ENCODE data around the gene GLOD5. TPM values are rescaled to one million over a fixed set of nuclear protein-coding genes. Genes with fewer than 3 reads are reported as not detected.

The GLOD5 gene
- total RNA-seq, 1 experiment from 2014 or later = not detected

- Histone ChIP-seq H3K4me3 (ENCODE audit: low read depth in 2 of 2, low read length in 2 of 2) (no peak overlapping the region), H3K27ac (ENCODE audit: low read length) (no peak overlapping the region), H3K9me3 (ENCODE audit: control insufficient read depth, insufficient read depth, low read depth, low read length) (no peaks in the 10 kb centered on the region), H3K4me1 (ENCODE audit: control insufficient read depth, insufficient read depth, low read length) (no peaks in the 10 kb centered on the region), H3K27me3 (ENCODE audit: control insufficient read depth, insufficient read depth, low read length) (no peaks in the 10 kb centered on the region), H3K36me3 (ENCODE audit: control insufficient read depth, insufficient read depth, low read length) (no peaks in the 10 kb centered on the region; the same call in 1 of the 2 replicates)
- intact Hi-C loops (cut with micrococcal nuclease; ENCODE audit: unreplicated experiment) (no loop called here), in situ Hi-C loops (cut with HindIII; ENCODE audit: low pct_unique_long_range_greater_than_20kb, low sequenced_read_pairs) (no loop called here)
- ATAC-seq = no peak
- ChIA-PET CTCF (no interaction called here), POLR2A (no interaction called here)
- no peak for DNase-seq (ENCODE audit: low read depth, low spot score)
- TF ChIP-seq TCF7L2 (IDR thresholded peaks at IDR 0.05; ENCODE audit: low read depth, low read length) (no peak), CTCF (IDR thresholded peaks at IDR 0.05) (no peak), POLR2AphosphoS5 (IDR thresholded peaks at IDR 0.05; ENCODE audit: low read depth, low read length) (no peak), SIN3A (IDR thresholded peaks at IDR 0.05; ENCODE audit: borderline replicate concordance, insufficient read depth, low read depth, low read length) (no peak)
- TF ChIP-seq, protein P1, sequence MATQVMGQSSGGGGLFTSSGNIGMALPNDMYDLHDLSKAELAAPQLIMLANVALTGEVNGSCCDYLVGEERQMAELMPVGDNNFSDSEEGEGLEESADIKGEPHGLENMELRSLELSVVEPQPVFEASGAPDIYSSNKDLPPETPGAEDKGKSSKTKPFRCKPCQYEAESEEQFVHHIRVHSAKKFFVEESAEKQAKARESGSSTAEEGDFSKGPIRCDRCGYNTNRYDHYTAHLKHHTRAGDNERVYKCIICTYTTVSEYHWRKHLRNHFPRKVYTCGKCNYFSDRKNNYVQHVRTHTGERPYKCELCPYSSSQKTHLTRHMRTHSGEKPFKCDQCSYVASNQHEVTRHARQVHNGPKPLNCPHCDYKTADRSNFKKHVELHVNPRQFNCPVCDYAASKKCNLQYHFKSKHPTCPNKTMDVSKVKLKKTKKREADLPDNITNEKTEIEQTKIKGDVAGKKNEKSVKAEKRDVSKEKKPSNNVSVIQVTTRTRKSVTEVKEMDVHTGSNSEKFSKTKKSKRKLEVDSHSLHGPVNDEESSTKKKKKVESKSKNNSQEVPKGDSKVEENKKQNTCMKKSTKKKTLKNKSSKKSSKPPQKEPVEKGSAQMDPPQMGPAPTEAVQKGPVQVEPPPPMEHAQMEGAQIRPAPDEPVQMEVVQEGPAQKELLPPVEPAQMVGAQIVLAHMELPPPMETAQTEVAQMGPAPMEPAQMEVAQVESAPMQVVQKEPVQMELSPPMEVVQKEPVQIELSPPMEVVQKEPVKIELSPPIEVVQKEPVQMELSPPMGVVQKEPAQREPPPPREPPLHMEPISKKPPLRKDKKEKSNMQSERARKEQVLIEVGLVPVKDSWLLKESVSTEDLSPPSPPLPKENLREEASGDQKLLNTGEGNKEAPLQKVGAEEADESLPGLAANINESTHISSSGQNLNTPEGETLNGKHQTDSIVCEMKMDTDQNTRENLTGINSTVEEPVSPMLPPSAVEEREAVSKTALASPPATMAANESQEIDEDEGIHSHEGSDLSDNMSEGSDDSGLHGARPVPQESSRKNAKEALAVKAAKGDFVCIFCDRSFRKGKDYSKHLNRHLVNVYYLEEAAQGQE (IDR thresholded peaks at IDR 0.05; ENCODE audit: insufficient read depth in 1 of 2, low read depth in 2 of 2, low read length in 1 of 2) = no peak
- BruUV-seq (replicated peaks) = no TSS peak
These were observed 52.1 kb downstream of the GLOD5 start for GRCh38 chrX:48813644-48814043.

DNA sequence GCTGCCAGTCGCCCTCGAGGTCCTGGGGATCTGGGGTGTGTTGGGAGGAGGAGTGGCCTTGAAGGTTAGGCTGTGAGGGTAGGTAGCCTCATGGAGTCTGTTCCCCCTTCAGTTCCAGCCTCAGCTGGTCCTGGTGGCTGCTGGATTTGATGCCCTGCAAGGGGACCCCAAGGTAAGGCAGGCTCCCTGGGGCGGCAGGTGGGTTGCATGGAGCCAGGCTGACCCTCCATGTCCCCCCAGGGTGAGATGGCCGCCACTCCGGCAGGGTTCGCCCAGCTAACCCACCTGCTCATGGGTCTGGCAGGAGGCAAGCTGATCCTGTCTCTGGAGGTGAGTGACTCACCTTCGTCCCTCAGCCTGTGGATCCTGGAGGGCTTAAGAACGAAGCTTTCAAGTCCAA lies 53.2 kb downstream of the GLOD5 start:
- intact Hi-C loops (cut with micrococcal nuclease; ENCODE audit: unreplicated experiment) = no loop called here
- TF ChIP-seq CTCF (IDR thresholded peaks at IDR 0.05) (no peak), POLR2AphosphoS5 (IDR thresholded peaks at IDR 0.05; ENCODE audit: low read depth, low read length) (no peak), SIN3A (IDR thresholded peaks at IDR 0.05; ENCODE audit: borderline replicate concordance, insufficient read depth, low read depth, low read length) (no peak), TCF7L2 (IDR thresholded peaks at IDR 0.05; ENCODE audit: low read depth, low read length) (no peak)
- TF ChIP-seq, protein P1 (IDR thresholded peaks at IDR 0.05; ENCODE audit: insufficient read depth in 1 of 2, low read depth in 2 of 2, low read length in 1 of 2) = no peak
- ATAC-seq = no peak
- ChIA-PET CTCF (no interaction called here), POLR2A (no interaction called here)
- Histone ChIP-seq H3K4me1 (ENCODE audit: control insufficient read depth, insufficient read depth, low read length) (no peaks in the 10 kb centered on the region), H3K27ac (ENCODE audit: low read length) (no peak overlapping the region), H3K27me3 (ENCODE audit: control insufficient read depth, insufficient read depth, low read length) (no peaks in the 10 kb centered on the region), H3K36me3 (ENCODE audit: control insufficient read depth, insufficient read depth, low read length) (no peaks in the 10 kb centered on the region; the same call in 1 of the 2 replicates), H3K9me3 (ENCODE audit: control insufficient read depth, insufficient read depth, low read depth, low read length) (no peaks in the 10 kb centered on the region), H3K4me3 (ENCODE audit: low read depth in 2 of 2, low read length in 2 of 2) (no peak overlapping the region)
- no peak for DNase-seq (ENCODE audit: low read depth, low spot score)
- no TSS peak for BruUV-seq (replicated peaks)
- in situ Hi-C loops (cut with HindIII; ENCODE audit: low pct_unique_long_range_greater_than_20kb, low sequenced_read_pairs) = no loop called here

All from Panc1 (cell line).